Mesothelial cell of epicardium (in vitro differentiated cells): ENCODE results near the gene FEN1. TPM values are rescaled to one million over a fixed set of nuclear protein-coding genes. Genes with fewer than 3 reads are reported as not detected.

ENCODE experiments used
- DNase-seq, 2 experiments: peaks; one replicate each; pipeline ENCODE4 v3.0.0; 2021; ENCODE audit warnings: low spot score in 2 of 2; ENCODE audit not compliant: unreplicated experiment in 2 of 2
- H3K27ac Mint-ChIP-seq: 2 replicates; pipeline ENCODE4 v1.8.0; 2021; ENCODE audit warnings: mixed read lengths
- H3K27me3 Mint-ChIP-seq: 2 replicates; pipeline ENCODE4 v1.8.0; 2021; ENCODE audit warnings: low read depth, mixed read lengths
- H3K36me3 Mint-ChIP-seq: 2 replicates; pipeline ENCODE4 v1.8.0; 2021; ENCODE audit warnings: mixed read lengths
- H3K4me1 Mint-ChIP-seq: 2 replicates; pipeline ENCODE4 v1.8.0; 2021; ENCODE audit warnings: mixed read lengths
- H3K4me3 Mint-ChIP-seq: 2 replicates; pipeline ENCODE4 v1.8.0; 2021; ENCODE audit warnings: mild to moderate bottlenecking, moderate library complexity, mixed read lengths
- H3K9me3 Mint-ChIP-seq: 2 replicates; pipeline ENCODE4 v1.8.0; 2021; ENCODE audit warnings: mixed read lengths
- CTCF ChIP-seq: fragments of 200-600 bp; sonication (generic); IDR thresholded peaks from one replicate; pipeline ENCODE4 v1.5.0; 2021; ENCODE audit warnings: antibody characterized with exemption; ENCODE audit not compliant: unreplicated experiment
- total RNA-seq: library from RNA; stranded (reverse); gene quantifications from 3 replicates; pipeline ENCODE4 v1.2.1, GENCODE V29; 2021

Gene FEN1
- total RNA-seq, 1 donor from 2014 or later: 20.3 TPM

GRCh38 chr11:61779666-61780525, 12.8 kb upstream of the FEN1 start:
- H3K9me3 Mint-ChIP-seq: no peaks in the 10 kb centered on the region
- no peak for DNase-seq
- peaks cover 16% of the 10 kb centered on the region for H3K4me1 Mint-ChIP-seq
- TF ChIP-seq CTCF: no peak
- peaks cover 36% of the 10 kb centered on the region for H3K36me3 Mint-ChIP-seq
- no peaks in the 10 kb centered on the region for H3K27me3 Mint-ChIP-seq
- peak overlapping the region; percentile 77 for H3K27ac Mint-ChIP-seq
- no peak overlapping the region for H3K4me3 Mint-ChIP-seq

GRCh38 chr11:61780581-61781162, 12.0 kb upstream of the FEN1 start:
- Mint-ChIP-seq H3K4me3 (no peak overlapping the region), H3K4me1 (peaks cover 8% of the 10 kb centered on the region), H3K27ac (peak overlapping the region; percentile 77), H3K27me3 (no peaks in the 10 kb centered on the region), H3K9me3 (no peaks in the 10 kb centered on the region), H3K36me3 (peaks cover 37% of the 10 kb centered on the region)
- TF ChIP-seq CTCF: no peak
- DNase-seq: no peak

- Mint-ChIP-seq H3K4me3 (no peak overlapping the region), H3K27me3 (no peaks in the 10 kb centered on the region), H3K27ac (no peak overlapping the region), H3K4me1 (peaks cover 2% of the 10 kb centered on the region), H3K9me3 (no peaks in the 10 kb centered on the region), H3K36me3 (peaks cover 33% of the 10 kb centered on the region)
- no peak for DNase-seq
- no peak for TF ChIP-seq CTCF
Measured at GRCh38 chr11:61781585-61781984, 11.1 kb upstream of the FEN1 start.

GRCh38 chr11:61782299-61782698, 10.4 kb upstream of the FEN1 start:
- no peak for TF ChIP-seq CTCF
- H3K27me3 Mint-ChIP-seq: no peaks in the 10 kb centered on the region
- no peak for DNase-seq
- peaks cover 2% of the 10 kb centered on the region for H3K4me1 Mint-ChIP-seq
- peaks cover 32% of the 10 kb centered on the region for H3K36me3 Mint-ChIP-seq
- H3K9me3 Mint-ChIP-seq: no peaks in the 10 kb centered on the region
- H3K4me3 Mint-ChIP-seq: no peak overlapping the region
- peak overlapping the region; percentile 33 for H3K27ac Mint-ChIP-seq

GRCh38 chr11:61782841-61783240, 9.9 kb upstream of the FEN1 start:
- H3K36me3 Mint-ChIP-seq: peaks cover 31% of the 10 kb centered on the region
- H3K4me1 Mint-ChIP-seq: peaks cover 2% of the 10 kb centered on the region
- DNase-seq: no peak
- no peaks in the 10 kb centered on the region for H3K27me3 Mint-ChIP-seq
- no peaks in the 10 kb centered on the region for H3K9me3 Mint-ChIP-seq
- peak overlapping the region; percentile 79 for H3K27ac Mint-ChIP-seq
- no peak for TF ChIP-seq CTCF
- H3K4me3 Mint-ChIP-seq: no peak overlapping the region
